ENCODE measurements around the gene ZRSR2.
"Not testable (repeated sequence)": the region's sequence is repeated elsewhere in the genome, so short reads cannot be mapped to it uniquely, and the experiment has no call there.

The ZRSR2 gene, protein sequence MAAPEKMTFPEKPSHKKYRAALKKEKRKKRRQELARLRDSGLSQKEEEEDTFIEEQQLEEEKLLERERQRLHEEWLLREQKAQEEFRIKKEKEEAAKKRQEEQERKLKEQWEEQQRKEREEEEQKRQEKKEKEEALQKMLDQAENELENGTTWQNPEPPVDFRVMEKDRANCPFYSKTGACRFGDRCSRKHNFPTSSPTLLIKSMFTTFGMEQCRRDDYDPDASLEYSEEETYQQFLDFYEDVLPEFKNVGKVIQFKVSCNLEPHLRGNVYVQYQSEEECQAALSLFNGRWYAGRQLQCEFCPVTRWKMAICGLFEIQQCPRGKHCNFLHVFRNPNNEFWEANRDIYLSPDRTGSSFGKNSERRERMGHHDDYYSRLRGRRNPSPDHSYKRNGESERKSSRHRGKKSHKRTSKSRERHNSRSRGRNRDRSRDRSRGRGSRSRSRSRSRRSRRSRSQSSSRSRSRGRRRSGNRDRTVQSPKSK

DNA sequence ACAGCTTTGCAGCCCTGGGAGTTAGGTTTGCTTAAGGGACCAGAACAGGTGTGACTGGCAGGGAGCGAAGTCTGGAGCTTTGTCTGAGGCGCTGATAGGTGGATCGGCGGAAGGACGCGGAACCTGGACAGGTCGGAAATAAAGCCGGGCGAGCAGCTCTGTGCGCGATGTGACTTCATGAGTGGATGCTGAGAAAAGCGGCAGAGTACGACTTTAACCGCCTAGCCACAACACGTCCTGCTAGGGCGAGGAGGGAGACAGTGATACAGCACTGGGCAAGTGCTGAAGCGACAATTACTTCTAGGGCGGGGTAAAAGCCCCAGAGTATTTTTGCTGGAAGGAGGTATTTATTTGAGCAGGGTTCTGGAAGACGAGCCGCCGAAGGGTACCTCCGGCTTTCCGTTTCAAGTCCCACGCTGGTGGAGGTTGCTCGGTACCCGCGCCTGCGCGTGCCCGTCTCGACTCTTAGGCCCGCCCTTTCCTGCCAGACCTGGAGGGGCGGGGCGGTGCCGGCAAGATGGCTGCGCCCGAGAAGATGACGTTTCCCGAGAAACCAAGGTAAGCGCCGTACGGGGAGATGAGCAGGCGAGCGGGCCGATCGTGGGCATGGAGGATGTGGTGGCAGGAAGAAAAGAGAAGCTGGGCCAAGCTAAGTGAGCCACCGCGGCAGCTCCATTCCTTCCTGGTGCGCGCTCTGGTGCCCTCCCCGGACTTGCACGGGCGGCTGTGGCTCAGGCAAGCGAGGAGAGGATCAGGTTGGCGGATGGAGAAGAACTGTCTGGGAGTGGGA is at the start of gene ZRSR2:
Gene ZRSR2 (plus strand): TSS at position 506 of the 790 bp plus-strand sequence. CDS start 12 bp downstream, at position 518.
- Histone ChIP-seq H3K27ac (peak within 1 kb of the TSS; percentile 92), H3K27me3 (no peaks in the 10 kb centered on the region), H3K4me1 (ENCODE audit: control insufficient read depth in 1 of 2, insufficient read depth in 1 of 2, low read depth in 1 of 2, low read length in 1 of 2) (peaks cover 17 to 35% of the 10 kb centered on the region in 2 experiments), H3K36me3 (no peaks in the 10 kb centered on the region), H3K9me3 (no peaks in the 10 kb centered on the region), H3K4me3 (ENCODE audit: low read depth in 1 of 2, low read length in 1 of 2) (peak within 1 kb of the TSS; percentile 68 to 91)
- TF ChIP-seq, protein P1, sequence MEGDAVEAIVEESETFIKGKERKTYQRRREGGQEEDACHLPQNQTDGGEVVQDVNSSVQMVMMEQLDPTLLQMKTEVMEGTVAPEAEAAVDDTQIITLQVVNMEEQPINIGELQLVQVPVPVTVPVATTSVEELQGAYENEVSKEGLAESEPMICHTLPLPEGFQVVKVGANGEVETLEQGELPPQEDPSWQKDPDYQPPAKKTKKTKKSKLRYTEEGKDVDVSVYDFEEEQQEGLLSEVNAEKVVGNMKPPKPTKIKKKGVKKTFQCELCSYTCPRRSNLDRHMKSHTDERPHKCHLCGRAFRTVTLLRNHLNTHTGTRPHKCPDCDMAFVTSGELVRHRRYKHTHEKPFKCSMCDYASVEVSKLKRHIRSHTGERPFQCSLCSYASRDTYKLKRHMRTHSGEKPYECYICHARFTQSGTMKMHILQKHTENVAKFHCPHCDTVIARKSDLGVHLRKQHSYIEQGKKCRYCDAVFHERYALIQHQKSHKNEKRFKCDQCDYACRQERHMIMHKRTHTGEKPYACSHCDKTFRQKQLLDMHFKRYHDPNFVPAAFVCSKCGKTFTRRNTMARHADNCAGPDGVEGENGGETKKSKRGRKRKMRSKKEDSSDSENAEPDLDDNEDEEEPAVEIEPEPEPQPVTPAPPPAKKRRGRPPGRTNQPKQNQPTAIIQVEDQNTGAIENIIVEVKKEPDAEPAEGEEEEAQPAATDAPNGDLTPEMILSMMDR (IDR thresholded peaks at IDR 0.05): no peak

DNA sequence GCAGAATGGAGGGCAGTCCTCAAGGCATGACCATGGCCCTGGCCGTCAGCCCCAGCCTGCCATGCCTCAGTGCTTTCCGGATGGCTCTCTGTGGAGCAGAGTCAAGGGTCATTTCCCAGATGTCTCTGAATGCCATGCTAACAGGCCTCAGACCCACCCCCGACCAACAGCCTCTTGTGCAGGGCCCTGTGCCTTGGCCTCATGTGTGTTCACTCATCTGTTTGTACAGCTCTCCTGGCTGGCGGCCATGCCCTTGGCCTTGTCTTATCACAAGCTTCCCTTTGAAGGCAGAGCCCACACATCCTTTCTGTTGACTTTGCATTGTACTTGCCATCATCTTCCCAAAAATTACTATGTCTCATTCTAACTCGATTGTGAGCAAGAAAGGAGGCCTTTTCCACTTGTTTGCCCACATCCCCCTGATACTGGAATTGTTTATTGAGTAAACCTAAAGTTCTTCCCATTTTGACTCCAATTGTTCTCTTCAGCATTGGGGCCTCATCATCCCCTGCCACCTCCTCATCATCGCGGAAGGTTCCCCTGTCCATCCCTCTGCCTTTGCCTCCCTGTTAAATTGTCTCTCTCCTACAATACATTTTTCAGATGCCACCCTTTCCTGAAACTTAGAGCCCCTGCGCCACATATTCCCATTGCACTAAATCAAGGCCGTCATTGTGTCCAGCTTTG is 46.0 kb upstream of the ZRSR2 start:
- no peak overlapping the region for H3K4me3 ChIP-seq (ENCODE audit: low read depth in 1 of 2, low read length in 1 of 2)
- TF ChIP-seq, protein P1 (IDR thresholded peaks at IDR 0.05): no peak
- no peaks in the 10 kb centered on the region for H3K9me3 ChIP-seq
- H3K36me3 ChIP-seq: no peaks in the 10 kb centered on the region
- no peaks in the 10 kb centered on the region for H3K27me3 ChIP-seq
- H3K27ac ChIP-seq: no peak overlapping the region
- H3K4me1 ChIP-seq (ENCODE audit: control insufficient read depth in 1 of 2, insufficient read depth in 1 of 2, low read depth in 1 of 2, low read length in 1 of 2): peaks cover 0 to 3% of the 10 kb centered on the region in 2 experiments

DNA sequence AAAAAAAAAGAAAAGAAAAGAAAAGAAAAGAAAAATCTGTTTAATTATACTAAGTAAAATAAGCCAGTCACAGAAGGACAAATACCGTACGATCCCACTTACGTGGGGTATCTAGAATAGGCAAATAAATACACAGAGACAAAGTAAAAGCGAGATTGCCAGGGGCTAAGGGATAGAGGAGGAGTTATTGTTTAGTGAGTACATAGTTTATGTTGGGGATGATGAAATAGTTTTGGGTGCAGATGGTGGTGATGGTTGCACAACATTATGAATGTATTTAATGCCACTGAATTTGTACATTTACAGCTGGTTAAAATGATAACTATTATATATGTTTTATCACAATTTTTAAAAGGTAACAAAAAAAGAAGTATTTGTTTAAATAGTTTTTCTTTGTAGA is 45.1 kb upstream of the ZRSR2 start:
- H3K4me1 ChIP-seq (ENCODE audit: control insufficient read depth in 1 of 2, insufficient read depth in 1 of 2, low read depth in 1 of 2, low read length in 1 of 2): peaks cover 7 to 12% of the 10 kb centered on the region in 2 experiments

DNA sequence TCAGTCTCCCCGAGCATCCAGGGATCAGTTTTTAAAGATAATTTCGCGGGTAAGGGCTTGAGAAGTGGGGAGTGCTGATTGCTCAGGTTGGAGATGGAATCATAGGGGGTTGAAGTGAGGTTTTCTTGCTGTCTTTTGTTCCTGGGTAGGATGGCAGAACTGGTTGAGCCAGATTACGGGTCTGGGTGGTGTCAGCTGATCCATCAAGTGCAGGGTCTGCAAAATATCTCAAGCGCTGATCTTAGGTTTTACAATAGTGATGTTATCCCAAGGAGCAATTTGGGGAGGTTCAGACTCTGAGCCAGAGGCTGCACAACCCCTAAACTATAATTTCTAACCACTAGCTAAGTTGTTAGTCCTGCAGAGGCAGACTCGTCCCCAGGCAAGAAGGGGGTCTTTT is 43.6 kb upstream of the ZRSR2 start:
- peaks cover 15 to 19% of the 10 kb centered on the region in 2 experiments for H3K4me1 ChIP-seq (ENCODE audit: control insufficient read depth in 1 of 2, insufficient read depth in 1 of 2, low read depth in 1 of 2, low read length in 1 of 2)
- not testable (repeated sequence) for H3K9me3 ChIP-seq; H3K4me3 ChIP-seq (ENCODE audit: low read depth in 1 of 2, low read length in 1 of 2); H3K27me3 ChIP-seq; H3K27ac ChIP-seq; H3K36me3 ChIP-seq

More for the DNA sequence above, 45.1 kb upstream of the ZRSR2 start:
- H3K27ac ChIP-seq: no peak overlapping the region
- no peaks in the 10 kb centered on the region for H3K27me3 ChIP-seq
- no peaks in the 10 kb centered on the region for H3K9me3 ChIP-seq
- no peaks in the 10 kb centered on the region for H3K36me3 ChIP-seq
- TF ChIP-seq, protein P1 (IDR thresholded peaks at IDR 0.05): no peak
- no peak overlapping the region for H3K4me3 ChIP-seq (ENCODE audit: low read depth in 1 of 2, low read length in 1 of 2)

DNA sequence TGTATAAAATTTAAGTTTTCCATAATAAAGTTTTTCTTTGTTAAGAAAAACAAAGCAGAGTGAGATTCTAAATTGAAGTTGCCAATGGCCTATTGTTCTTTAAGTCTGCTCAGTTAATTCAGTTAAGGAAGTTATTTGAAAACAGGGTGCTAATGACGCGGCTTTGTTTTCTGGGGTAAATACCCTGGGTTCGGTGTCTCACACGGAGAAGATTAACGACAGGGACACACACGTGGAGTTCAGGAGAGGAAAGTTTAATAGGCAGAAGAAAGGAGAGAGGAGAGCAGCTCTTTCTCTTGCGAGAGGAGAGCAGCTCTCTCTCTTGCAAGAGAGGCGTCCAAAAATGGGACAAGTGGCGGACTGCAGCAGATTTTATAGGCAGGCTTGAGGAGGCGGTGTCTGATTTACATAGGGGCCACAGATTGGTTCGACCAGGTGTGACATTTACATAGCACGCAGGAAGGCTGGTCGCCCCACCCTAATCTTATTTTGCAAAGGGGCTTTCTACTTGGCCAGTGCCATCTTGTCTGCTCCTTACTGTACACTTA is 42.6 kb upstream of the ZRSR2 start:
- Histone ChIP-seq H3K4me1 (ENCODE audit: control insufficient read depth in 1 of 2, insufficient read depth in 1 of 2, low read depth in 1 of 2, low read length in 1 of 2) (peaks cover 15 to 19% of the 10 kb centered on the region in 2 experiments), H3K4me3 (ENCODE audit: low read depth in 1 of 2, low read length in 1 of 2) (no peak overlapping the region), H3K27me3 (no peaks in the 10 kb centered on the region), H3K27ac (no peak overlapping the region), H3K36me3 (no peaks in the 10 kb centered on the region), H3K9me3 (no peaks in the 10 kb centered on the region)
- TF ChIP-seq, protein P1 (IDR thresholded peaks at IDR 0.05): no peak
